Fibroblast of skin of right quadriceps (primary cell): Measurements from ENCODE around the gene S100P.
A peak's percentile ranks its signal among the peaks of the same experiment; 100 is the strongest.
"Not testable (repeated sequence)": the region's sequence is repeated elsewhere in the genome, so short reads cannot be mapped to it uniquely, and the experiment has no call there.

Source experiments
- DNase-seq: peaks from one replicate; pipeline ENCODE4 v3.0.0-alpha.2; 2013

Gene S100P

GRCh38 chr4:6699903-6700302 lies 6.2 kb downstream of the S100P start:
- DNase-seq, result no peak

DNA sequence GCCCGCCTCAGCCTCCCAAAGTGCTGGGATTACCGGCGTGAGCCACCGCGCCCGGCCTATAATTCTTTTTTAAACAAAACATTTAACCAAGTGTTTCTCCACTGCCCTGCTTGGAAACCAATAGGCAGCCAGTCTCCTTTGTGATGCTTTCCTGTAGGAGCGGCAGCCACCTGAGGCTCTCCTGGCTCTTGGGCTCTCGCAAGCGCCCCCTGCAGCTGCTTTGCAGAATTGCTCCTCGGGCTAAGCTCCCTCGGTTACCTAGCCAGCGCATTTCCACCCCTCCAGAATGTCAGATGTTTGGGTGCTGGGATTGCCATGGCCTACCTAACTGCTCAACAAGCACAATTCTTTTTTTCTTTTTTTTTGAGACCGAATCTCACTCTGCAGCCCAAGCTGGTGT lies 7.7 kb downstream of the S100P start:
- no peak for DNase-seq

DNA sequence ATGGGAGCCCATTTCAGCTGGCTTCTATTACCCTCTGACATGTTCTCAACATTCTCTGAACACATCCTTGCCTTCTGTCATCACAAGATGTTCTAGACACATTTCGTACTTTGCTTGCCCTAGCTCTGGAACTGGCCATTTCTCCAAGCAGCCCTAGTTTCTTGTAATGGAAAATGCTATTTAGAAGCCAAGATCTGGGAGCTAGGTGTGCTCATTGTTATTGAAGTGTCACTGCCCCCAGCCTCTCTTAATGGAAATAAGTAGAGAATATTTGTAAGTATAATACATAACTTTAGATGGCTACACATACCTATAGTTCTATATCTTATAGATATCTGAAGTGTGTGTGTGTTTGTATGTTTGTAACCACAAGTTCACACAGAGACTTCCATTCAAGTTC lies 9.1 kb downstream of the S100P start:
- DNase-seq, result no peak

DNA sequence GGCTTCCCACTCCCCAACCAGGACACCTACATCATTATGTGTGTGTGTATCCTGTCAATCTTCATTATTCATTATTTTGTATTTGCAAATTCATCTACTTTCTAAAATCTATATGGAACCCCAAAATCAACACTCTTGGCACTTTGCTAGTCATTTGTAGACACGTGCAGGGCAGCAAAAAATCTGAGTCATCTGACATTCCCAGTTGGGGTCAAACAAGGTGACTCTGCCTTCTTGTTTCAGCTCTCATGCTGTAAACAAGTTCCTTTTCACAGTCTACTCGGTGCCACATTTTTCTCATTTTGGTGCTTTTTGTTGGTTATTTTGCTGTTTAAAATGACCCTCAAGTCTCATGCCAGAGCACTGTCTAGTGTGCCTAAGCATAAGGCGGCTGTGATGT lies 10.1 kb downstream of the S100P start:
- no peak for DNase-seq

DNA sequence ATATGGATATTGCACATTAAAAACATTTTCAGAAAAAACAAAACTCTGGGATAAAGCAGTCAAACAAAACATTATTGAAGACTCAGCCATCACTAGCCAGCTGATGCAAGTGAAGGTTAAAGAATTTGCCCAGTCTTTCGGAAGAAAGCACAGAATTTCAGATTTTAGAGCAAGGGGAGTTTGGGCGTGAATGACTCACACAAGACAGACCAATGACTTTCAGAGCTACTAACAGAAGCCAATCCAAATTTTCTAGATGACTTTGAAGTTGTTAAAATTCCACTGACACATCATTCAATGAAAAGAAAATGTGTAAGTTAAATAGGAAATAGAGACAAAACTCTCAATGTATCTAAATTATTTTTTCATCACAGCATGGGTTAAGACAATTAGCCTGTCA lies 12.0 kb downstream of the S100P start:
- no peak for DNase-seq

GRCh38 chr4:6706173-6706572 lies 12.5 kb downstream of the S100P start:
- DNase-seq, result no peak

DNA sequence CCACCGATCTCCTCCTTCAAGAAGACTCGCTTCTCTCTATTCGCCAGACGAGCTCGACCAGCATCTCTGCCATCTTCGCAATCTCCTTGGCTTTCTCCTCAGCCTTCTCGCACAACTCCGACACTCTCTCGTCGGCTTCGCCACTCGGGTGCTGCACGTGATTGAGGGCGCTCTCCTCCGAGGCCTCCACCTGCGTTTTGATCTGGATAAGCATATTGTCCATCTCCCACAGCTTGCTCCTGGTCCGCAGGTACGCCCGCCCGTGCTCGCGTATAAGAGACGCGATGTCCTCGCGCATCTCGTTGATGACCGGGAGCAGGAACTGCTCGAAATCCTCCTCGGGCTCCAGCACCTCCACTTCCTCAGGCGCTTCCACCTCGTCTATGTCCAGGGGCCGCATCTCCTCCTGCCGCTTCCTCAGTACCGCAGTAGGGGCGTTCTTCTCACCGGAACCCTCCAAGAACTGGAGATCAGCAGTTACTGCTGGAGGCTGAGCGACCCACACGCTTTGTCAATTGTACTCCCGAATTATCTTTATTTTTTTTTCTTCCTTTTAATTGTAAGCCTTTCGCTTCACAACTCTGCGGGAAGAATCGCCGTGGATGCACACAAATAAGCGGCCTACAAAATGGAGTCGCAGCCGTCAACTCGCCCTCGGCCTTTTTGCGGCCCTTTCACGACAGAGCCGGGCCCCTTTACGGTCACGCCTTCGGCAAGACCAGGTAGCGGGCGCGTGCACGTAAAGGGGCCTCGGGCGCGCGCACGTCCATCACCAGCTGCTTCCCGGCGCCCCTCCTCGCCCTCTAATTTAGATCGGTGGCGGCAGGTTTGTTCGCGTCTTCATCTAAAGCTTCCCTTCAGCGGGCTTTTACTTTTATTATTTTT lies 15.8 kb downstream of the S100P start, which contains the start of gene MRFAP1L1:
Gene MRFAP1L1, minus strand, starts transcription at position 636 of the 885 bp plus-strand sequence. Its CDS starts 236 bp downstream, at position 400.
- peak; percentile 98 for DNase-seq

GRCh38 chr4:6710282-6710681 lies 16.6 kb downstream of the S100P start:
- no peak for DNase-seq

DNA sequence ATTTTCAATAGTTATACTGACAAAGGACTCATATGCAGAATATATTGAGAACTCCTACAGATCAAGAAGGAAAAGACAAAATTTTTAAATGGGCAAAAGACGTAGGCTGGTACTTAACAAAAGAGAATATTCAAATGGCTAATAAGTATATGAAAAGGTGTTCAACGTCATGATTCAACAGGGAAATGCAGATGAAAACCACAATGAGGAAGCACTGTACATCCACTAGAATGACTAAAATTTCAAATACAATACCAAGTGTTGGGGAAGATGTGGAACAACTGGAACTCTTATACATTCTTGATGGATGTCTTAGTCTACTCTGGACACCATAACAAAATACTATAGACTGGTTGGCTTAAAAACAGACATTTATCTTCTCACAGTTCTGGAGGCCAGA lies 17.3 kb downstream of the S100P start:
- DNase-seq, result no peak

GRCh38 chr4:6714954-6715353 lies 21.3 kb downstream of the S100P start:
- DNase-seq, result no peak

DNA sequence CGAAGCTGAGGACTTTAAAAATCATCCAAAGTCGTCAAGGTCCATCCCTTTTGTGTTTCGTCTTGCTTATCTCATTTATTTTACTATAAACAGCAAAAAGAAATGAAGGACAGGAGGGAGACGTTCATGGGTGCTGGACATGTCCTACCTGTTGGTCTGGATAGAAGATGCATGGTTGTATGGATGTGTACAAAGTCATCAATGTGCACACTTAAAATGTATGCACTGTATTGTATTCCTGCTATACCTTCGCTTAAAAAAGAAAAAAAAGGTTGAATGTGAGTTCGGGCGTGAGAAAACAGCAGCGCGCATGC lies 22.0 kb downstream of the S100P start:
- DNase-seq, result no peak

DNA sequence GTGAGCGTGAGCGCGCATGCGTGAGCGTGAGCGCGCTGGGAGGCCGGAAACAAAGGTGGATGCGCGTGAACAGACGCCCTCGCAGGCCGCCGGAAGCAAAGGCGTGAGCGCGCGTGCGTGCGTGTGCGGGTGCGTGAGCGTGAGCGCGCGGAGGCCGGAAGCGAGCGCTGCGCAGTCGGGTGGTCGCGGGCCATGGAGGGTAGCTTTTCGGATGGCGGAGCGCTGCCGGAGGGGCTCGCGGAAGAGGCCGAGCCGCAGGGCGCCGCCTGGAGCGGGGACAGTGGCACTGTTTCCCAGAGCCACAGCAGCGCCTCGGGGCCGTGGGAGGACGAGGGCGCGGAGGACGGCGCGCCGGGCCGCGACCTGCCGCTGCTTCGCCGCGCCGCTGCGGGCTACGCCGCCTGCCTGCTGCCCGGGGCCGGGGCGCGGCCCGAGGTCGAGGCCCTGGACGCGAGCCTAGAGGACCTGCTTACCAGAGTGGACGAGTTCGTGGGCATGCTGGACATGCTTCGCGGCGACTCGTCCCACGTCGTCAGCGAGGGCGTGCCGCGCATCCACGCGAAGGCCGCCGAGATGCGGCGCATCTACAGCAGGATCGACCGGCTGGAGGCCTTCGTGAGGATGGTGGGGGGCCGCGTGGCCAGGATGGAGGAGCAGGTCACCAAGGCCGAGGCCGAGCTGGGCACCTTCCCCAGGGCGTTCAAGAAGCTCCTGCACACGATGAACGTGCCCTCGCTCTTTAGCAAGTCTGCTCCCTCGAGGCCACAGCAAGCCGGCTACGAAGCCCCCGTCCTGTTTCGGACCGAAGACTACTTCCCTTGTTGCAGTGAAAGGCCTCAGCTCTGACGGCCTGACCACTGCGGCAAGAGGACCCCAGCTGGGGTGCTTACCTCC lies 22.6 kb downstream of the S100P start, which contains the start of gene BLOC1S4:
Gene BLOC1S4, plus strand, starts transcription at position 157 of the 894 bp plus-strand sequence. Its CDS starts 36 bp downstream, at position 193.
- peak; percentile 93 for DNase-seq

- no peak for DNase-seq
These were observed 23.4 kb downstream of the S100P start for GRCh38 chr4:6716958-6717655.

- no peak for DNase-seq
These were observed 25.4 kb downstream of the S100P start for GRCh38 chr4:6718932-6719610.

DNA sequence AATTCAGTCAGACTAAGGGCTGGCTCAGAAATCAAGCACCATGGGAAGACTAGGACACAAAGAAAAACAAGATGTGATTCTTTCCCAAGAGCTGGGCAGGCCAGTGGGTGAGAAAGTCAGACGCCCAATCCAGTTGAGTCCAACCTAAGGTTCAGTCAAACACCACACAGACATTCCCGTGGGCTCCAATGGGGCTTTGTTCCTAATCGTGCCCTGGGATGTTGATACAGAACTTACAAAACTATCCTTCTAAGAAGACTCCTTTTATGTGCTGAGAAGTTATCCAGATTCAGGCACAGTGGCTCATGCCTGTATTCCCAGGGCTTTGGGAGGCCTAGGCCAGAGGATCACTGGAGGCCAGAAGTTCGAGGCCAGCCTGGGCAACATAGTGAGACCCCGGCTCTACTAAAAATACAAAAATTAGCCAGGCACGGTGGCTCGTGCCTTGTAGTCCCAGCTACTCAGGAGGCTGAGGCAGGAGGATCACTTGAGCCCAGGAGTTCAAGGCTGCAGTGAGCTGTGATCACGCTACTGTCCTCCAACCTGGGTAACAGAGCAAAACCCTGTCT lies 26.0 kb downstream of the S100P start:
- no peak for DNase-seq

DNA sequence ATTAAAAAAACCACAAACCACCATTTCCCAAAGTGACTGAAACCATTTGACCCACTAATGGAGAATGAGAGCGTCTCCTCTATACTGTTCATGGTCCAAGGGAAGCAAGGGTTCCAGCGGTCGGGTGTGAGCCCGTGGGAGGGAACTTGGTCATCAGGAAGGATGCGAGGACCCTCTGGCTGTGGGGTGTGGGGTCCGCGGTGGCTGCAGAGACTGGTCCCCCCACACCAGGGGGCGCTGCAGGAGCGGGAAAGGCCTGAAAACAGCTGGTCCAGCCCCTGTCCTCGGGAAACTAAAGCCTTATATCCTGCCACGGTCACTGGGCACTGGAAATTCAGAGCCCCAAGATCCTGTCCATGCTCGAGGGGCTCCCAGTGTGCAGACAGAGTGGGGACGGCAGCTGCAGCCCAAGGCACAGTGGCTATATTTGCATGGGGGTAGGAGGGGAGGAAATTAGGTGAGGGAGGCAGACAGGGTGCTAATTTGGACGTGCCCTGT lies 26.6 kb downstream of the S100P start:
- DNase-seq, result peak; percentile 64

- DNase-seq, result no peak
These were observed 27.4 kb downstream of the S100P start for GRCh38 chr4:6721121-6721520.

DNA sequence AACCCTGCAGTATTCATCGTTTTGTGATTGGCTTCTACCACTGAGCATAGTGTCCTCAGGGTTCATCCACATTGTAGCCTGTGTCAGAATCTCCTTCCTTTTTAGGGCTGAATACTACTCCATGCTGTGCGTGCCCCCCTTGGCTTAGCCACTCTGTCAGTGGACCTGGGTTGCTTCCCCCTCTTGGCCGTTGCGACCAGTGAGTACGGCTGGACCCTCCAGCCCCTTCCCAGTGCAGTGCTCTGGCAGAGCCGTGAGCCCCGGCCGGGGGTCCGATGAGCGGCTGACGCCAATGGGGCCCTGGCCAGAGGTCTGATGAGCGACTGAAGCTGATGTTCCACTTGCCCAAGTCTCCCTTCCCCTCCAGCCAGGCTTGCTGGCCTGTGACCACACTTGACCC lies 29.2 kb downstream of the S100P start:
- DNase-seq, result no peak

DNA sequence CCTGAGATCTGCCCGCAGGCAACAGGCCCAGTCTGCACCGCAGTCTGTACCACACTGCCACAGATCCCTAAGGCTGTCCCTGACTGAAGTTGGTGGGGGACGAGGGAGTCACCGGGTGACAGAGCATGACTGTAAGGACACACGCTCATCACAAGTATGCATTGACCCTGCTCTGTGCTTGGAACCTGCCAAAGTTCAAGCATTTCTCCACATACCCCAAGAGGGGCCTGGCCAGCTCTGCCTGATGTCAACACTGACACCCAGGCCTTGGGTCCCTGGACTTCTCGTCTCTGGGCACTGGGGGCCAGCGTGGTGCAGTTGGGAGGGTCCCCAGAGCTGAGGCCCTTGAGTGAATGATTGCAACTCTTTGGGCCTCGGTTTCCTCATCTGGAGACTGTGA lies 30.2 kb downstream of the S100P start:
- DNase-seq, result no peak

GRCh38 chr4:6724421-6725111 lies 30.9 kb downstream of the S100P start:
- peak; percentile 16 for DNase-seq

DNA sequence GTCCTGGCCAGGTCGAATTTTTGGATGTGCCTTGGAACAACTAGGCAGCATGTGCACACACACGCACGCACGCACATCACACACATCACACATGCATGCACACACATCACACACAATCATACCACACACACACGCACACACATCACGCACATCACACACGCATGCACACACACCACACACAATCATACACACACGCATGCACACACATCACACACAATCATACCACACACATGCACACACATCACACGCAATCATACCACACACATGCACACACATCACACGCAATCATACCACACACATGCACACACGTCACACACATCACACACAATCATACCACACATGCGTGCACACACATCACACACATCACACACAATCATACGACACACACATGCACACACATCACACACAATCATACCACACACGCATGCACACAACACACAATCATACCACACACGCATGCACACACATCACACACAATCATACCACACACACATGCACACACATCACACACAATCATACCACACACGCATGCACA lies 31.8 kb downstream of the S100P start:
- not testable (repeated sequence) for DNase-seq
